ENCODE measurements around the gene EIF2AK2.

EIF2AK2 gene

DNA sequence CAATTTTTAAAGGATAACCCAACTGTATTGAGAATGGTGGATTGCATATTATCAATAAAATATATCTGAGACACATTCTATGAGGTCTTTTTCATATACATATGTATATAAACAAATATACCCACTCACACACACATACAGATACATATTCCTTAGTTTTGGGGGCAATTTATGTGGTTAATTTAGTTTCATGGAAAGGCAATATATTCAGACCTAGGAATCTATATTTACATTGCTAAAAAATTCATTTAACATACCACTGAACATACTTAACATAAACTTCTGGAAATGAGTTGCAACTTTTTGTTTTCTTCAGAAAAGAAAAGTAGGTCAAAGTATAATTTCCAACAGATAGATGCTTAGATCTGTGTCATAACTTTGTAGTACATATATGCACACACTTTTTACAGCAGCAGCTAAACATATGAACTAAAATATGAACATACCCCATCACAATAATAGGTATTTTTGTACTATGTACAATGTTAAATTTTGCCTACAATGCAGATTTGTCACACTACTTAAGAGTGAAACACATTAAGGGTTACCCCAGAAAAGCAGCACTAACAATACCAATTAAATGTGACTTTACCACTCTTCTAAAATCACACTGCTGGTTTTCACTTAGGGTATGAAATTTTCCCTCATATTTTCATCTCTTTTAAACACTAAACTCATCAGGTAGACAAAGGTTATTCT lies 95.6 kb downstream of the EIF2AK2 start:
- H3K79me2 ChIP-seq (ENCODE audit: low read length), result no peaks in the 10 kb centered on the region

GRCh38 chr2:37060446-37060845 lies 96.3 kb downstream of the EIF2AK2 start:
- H3K27me3 ChIP-seq (ENCODE audit: low read depth, low read length), result no peaks in the 10 kb centered on the region
- no peak overlapping the region for H3K9ac ChIP-seq (ENCODE audit: low read length)
- H3K79me2 ChIP-seq (ENCODE audit: low read length), result no peaks in the 10 kb centered on the region
- no peaks in the 10 kb centered on the region for H3K9me3 ChIP-seq (ENCODE audit: insufficient read depth, low read length)
- no peak overlapping the region for H2AFZ ChIP-seq (ENCODE audit: low read depth, low read length)
- H3K27ac ChIP-seq (ENCODE audit: low read length), result no peak overlapping the region
- H3K36me3 ChIP-seq (replicated peaks; ENCODE audit: low read depth, low read length), result peaks cover 23% of the 10 kb centered on the region
- no peak overlapping the region for H3K4me2 ChIP-seq (ENCODE audit: low read length)
- no peak overlapping the region for H3K4me3 ChIP-seq (ENCODE audit: low read length)
- TF ChIP-seq EZH2phosphoT487 (IDR thresholded peaks at IDR 0.05; ENCODE audit: low read depth) (no peak), CTCF (IDR thresholded peaks at IDR 0.05; ENCODE audit: low read depth, low read length) (no peak)
- H3K4me1 ChIP-seq (ENCODE audit: low read length), result no peaks in the 10 kb centered on the region
- no peaks in the 10 kb centered on the region for H4K20me1 ChIP-seq (ENCODE audit: insufficient read depth, low read length)

More for the DNA sequence above, 95.6 kb downstream of the EIF2AK2 start:
- Histone ChIP-seq H3K4me3 (ENCODE audit: low read length) (no peak overlapping the region), H3K4me2 (ENCODE audit: low read length) (no peak overlapping the region), H3K36me3 (replicated peaks; ENCODE audit: low read depth, low read length) (peaks cover 23% of the 10 kb centered on the region), H3K27ac (ENCODE audit: low read length) (no peak overlapping the region), H3K4me1 (ENCODE audit: low read length) (no peaks in the 10 kb centered on the region), H3K9me3 (ENCODE audit: insufficient read depth, low read length) (no peaks in the 10 kb centered on the region), H2AFZ (ENCODE audit: low read depth, low read length) (no peak overlapping the region), H3K27me3 (ENCODE audit: low read depth, low read length) (no peaks in the 10 kb centered on the region), H4K20me1 (ENCODE audit: insufficient read depth, low read length) (no peaks in the 10 kb centered on the region), H3K9ac (ENCODE audit: low read length) (no peak overlapping the region)
- TF ChIP-seq CTCF (IDR thresholded peaks at IDR 0.05; ENCODE audit: low read depth, low read length) (no peak), EZH2phosphoT487 (IDR thresholded peaks at IDR 0.05; ENCODE audit: low read depth) (no peak)

DNA sequence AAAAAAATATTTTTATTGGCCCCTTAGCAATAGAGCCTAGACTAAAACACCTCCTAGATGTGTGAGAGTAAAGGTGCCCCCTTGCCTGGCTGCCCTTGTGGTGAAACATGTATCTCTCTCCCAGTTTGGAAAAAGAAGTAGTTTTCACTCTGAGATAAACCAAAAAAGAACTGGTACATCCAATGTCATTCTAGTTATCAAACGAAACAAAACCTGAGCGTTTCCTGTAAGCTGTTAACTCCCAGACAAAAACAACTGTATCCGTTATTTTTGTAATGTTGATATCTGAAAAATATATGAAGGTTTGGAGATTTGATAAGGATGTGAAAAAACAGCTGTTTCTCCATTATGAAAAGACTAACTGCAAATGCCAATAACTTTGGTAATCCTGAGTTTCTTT lies 96.9 kb downstream of the EIF2AK2 start:
- TF ChIP-seq CTCF (IDR thresholded peaks at IDR 0.05; ENCODE audit: low read depth, low read length) (no peak), EZH2phosphoT487 (IDR thresholded peaks at IDR 0.05; ENCODE audit: low read depth) (no peak)

GRCh38 chr2:37052600-37053332 lies 104.0 kb downstream of the EIF2AK2 start:
- no peak for TF ChIP-seq EZH2phosphoT487 (IDR thresholded peaks at IDR 0.05; ENCODE audit: low read depth)
- no peak for TF ChIP-seq CTCF (IDR thresholded peaks at IDR 0.05; ENCODE audit: low read depth, low read length)
- Histone ChIP-seq H3K4me3 (ENCODE audit: low read length) (no peak overlapping the region), H3K79me2 (ENCODE audit: low read length) (no peaks in the 10 kb centered on the region), H2AFZ (ENCODE audit: low read depth, low read length) (no peak overlapping the region), H3K4me2 (ENCODE audit: low read length) (no peak overlapping the region), H4K20me1 (ENCODE audit: insufficient read depth, low read length) (no peaks in the 10 kb centered on the region), H3K4me1 (ENCODE audit: low read length) (no peaks in the 10 kb centered on the region), H3K9me3 (ENCODE audit: insufficient read depth, low read length) (no peaks in the 10 kb centered on the region), H3K36me3 (replicated peaks; ENCODE audit: low read depth, low read length) (peaks cover 14% of the 10 kb centered on the region), H3K9ac (ENCODE audit: low read length) (no peak overlapping the region), H3K27ac (ENCODE audit: low read length) (no peak overlapping the region), H3K27me3 (ENCODE audit: low read depth, low read length) (no peaks in the 10 kb centered on the region)

More for the DNA sequence above, 96.9 kb downstream of the EIF2AK2 start:
- no peaks in the 10 kb centered on the region for H3K4me1 ChIP-seq (ENCODE audit: low read length)
- no peaks in the 10 kb centered on the region for H3K27me3 ChIP-seq (ENCODE audit: low read depth, low read length)
- peaks cover 24% of the 10 kb centered on the region for H3K36me3 ChIP-seq (replicated peaks; ENCODE audit: low read depth, low read length)
- H3K9me3 ChIP-seq (ENCODE audit: insufficient read depth, low read length), result no peaks in the 10 kb centered on the region
- H2AFZ ChIP-seq (ENCODE audit: low read depth, low read length), result no peak overlapping the region
- no peaks in the 10 kb centered on the region for H4K20me1 ChIP-seq (ENCODE audit: insufficient read depth, low read length)
- H3K4me2 ChIP-seq (ENCODE audit: low read length), result no peak overlapping the region
- no peaks in the 10 kb centered on the region for H3K79me2 ChIP-seq (ENCODE audit: low read length)
- H3K27ac ChIP-seq (ENCODE audit: low read length), result no peak overlapping the region
- H3K9ac ChIP-seq (ENCODE audit: low read length), result no peak overlapping the region
- no peak overlapping the region for H3K4me3 ChIP-seq (ENCODE audit: low read length)

Measured in OCI-LY3 (cell line).